ENCODE measurements around the gene NME5. TPM values are rescaled to one million over a fixed set of nuclear protein-coding genes. Genes with fewer than 3 reads are reported as not detected.

NME5 gene
- total RNA-seq, 1 donor from 2014 or later = 11.1 TPM

GRCh38 chr5:138139781-138140090, 508 bp upstream of the NME5 start:
- no peak for DNase-seq (ENCODE audit: low spot score)

GRCh38 chr5:138132543-138132942, 6.7 kb downstream of the NME5 start:
- DNase-seq (ENCODE audit: low spot score) = no peak

- DNase-seq (ENCODE audit: low spot score) = no peak
These were observed 9.9 kb downstream of the NME5 start for GRCh38 chr5:138129347-138129746.

GRCh38 chr5:138128334-138128733, 10.9 kb downstream of the NME5 start:
- no peak for DNase-seq (ENCODE audit: low spot score)

- DNase-seq (ENCODE audit: low spot score) = no peak
These were observed 24.0 kb downstream of the NME5 start for GRCh38 chr5:138115254-138115653.

DNA sequence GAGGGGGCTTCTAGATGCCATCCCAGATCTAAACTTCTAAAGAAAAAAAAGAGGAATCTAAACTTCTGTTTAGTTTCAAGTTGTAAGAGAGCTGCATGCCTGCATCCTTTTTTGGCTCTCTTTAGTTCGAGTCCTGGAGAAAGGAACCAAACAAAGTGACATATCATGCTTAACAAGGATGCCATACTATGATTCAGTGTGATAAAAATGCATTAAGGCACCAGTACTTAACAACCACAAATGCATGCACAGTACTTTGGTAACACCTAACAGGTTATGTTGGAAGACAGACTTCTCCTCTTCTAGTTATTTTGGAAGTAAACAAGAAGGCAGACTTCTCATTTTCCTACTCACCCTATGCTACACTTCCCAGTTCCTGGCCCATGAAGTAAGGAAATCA, 27.3 kb downstream of the NME5 start:
- no peak for DNase-seq (ENCODE audit: low spot score)

DNA sequence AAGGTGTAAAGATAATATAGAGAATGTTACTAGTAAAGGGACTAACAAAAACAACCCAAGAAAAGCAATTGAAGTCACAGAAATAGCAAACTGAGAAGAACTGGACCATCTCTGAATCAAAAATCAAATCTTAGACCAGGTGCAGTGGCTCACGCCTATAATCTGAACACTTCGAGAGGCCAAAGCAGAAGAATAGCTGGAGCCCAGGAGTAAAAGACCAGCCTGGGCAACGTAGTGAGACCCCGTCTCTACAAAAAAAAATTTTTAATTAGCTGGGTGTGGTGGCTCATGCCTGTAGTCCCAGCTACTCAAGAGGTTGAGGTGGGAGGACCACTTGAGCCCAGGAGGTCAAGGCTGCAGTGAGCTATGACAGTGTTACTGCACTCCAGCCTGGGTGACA, 28.0 kb downstream of the NME5 start:
- no peak for DNase-seq (ENCODE audit: low spot score)

DNA sequence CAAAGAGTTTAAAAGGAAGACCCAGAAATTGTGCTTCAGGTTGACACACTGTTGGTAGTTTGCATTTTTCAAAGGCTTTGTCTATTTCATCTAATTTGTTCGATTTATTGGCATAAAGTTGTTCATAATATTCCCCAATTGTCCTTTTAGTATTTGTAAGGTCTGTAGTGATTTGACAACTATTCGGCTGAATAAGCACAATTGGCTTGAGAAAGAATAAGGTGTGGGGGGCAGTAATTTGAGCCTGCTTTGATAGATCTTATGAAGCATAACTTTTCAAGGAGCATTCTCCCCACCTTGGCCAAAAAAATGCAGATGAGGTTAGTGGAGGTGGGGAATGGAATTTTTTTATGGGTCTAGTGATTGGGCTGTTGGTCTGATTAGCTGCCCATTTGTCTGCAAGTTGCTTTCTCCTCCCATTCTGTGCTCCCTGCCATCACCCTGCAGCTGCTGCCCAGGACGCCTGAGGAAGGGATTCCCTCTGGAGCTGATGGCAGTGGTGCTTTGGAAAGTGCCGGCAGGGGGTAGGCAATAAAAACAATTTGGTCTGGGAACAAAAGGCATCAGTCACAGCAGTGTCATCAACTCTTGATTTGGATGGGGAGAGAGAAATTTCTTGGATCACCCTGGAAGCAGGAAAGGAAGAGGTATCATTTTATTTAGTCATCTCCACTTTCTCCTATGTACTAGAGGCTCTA, 28.8 kb downstream of the NME5 start:
- DNase-seq (ENCODE audit: low spot score) = no peak

DNA sequence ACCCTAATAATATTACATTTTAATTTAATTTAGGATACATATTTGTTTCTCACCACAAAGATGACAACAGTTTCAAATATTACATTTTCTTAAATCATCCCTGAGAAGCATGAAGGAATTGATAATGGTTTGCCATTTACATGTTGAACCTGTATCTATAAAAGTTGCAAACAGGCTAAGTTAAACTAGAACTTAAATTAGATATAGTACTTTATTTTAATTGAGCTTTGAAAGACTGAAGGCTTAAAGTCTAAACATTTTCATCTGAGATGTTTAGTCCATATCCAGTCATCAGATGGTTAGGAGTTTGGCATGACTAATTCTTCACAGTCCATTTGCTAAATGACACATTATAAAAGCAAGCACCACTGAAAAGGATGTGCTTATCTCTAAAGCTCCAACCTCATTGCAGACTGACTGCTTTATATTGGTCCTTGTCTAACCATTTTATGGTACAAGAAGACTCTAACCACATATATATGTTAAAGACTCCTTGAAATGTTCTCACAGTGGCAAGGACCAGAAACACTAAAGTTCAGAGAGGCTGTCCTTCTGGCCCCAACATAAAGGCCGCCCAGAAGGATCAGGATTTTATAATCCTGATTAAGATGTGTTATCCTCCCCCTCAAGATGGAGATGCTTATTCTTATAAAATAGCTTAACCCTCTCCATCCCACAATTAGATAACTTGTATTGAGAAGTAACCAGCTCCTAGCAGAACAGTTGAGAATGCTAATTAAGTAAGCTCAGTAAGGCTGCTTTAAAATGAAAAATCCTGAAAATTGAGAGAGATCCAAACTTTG, 29.6 kb downstream of the NME5 start:
- no peak for DNase-seq (ENCODE audit: low spot score)

GRCh38 chr5:138107213-138107612, 32.0 kb downstream of the NME5 start:
- DNase-seq (ENCODE audit: low spot score) = no peak

DNA sequence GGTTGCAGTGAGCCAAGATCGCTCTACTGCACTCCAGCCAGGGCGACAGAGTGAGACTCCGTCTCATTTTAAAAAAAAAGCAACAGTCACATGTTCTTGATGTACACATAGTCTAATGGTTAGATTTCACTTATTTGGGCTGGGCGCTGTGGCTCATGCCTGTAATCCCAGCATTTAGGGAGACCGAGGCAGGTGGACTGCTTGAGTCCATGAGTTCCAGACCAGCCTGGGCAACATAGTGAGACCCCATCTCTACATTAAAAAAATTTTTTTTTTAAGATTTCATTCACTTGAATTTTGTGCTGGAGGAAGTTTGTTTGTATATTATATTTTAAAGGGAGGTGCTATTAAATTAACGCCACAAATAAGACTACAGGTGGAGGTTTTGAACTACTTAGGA, 33.5 kb downstream of the NME5 start:
- DNase-seq (ENCODE audit: low spot score) = no peak

- no peak for DNase-seq (ENCODE audit: low spot score)
These were observed 36.0 kb downstream of the NME5 start for GRCh38 chr5:138103319-138103637.

DNA sequence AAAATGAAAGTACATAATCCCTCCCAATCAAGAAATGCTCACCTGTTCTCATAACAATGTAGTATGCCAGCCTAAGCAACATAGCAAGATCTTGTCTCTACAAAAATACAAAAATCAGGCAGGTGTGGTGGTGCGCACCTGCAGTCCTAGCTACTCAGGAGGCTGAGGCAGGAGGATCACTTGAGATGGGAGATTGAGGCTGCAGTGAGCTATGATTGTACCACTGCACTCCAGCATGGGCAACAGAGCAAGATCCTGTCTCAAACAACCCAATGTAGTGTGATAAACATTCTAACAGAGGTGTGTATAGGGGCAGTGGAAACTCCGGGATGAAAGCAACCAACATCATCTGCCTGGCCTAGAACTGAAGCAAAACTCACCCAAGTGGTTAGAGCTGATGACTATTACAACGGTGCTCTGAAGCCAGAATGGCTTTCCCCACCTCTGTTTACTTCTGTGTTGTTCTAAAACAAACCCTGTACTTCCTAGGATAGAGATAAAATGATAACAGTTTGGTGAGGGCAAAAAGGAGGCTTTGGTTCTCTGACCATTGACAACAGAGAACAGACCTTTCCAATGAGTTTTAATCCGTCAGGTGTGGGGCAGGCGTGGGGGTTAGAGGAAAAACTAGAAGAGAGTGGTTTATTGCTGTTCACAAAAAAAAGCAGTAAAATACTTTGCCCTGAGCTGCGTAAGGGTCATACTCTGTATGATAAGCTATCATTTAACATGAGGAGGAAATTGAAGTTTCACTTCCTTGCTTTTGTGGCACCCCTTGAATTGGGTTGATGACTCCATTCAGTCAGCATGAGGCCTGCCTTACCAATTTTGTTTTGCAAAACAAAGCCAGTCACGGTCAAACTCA, 36.5 kb downstream of the NME5 start:
- DNase-seq (ENCODE audit: low spot score) = no peak

DNA sequence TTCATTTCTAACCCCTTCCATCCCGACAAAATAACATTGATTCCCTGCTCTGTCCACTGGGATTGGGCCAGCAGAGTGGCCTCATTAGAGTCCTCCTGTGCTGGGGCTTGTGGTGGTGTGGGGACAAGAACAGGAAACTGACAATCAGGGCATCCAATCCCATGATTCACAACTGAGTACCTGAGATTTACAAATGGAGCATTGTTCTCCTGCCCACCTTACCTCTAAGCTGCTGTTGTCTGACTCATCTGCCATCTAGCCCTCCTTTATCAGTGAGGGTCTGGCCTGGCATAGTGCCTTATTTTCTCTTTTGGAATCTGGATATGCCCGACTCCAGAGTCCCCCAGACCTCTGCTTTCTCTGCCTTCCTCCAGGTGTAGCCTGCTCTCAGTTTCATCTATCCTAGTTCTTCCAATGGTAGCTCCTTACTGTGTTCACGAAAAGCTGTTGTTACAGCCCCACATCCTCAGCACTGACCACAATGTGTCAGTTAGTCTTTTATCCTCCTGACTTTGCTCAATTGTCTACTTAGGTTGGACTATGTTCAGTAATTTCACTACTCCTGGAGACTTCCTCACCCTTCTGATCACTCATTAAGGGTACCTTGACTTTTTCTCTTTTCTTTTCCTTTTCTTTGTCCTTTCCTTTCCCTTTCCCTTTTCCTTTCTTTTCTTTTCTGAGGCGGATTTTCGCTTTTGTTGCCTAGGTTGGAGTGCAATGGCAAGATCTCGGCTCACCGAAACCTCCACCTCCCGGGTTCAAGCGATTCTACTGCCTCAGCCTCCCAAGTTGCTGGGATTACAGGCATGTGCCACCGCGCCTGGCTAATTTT, 42.0 kb downstream of the NME5 start:
- DNase-seq (ENCODE audit: low spot score) = no peak

DNA sequence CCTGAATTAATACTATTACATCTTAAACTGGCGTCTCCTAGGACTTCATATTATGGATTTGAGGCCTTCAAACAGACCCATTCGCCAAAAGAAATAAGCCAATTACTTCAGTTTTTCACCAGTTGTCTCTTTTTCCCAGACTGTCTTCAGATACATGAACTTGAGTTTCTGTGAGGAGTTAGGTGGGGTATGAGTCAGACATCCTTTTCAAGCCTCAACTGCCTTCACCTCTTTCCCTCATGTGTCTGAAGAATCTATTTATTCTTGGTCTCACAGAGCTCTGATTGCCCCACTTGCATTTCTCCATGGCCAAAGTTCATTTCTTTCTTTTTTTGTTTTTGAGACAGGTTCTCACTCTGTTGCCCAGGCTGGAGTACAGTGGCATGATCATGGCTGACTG, 42.9 kb downstream of the NME5 start:
- DNase-seq (ENCODE audit: low spot score) = no peak

- no peak for DNase-seq (ENCODE audit: low spot score)
These were observed 43.9 kb downstream of the NME5 start for GRCh38 chr5:138095100-138095907.

DNA sequence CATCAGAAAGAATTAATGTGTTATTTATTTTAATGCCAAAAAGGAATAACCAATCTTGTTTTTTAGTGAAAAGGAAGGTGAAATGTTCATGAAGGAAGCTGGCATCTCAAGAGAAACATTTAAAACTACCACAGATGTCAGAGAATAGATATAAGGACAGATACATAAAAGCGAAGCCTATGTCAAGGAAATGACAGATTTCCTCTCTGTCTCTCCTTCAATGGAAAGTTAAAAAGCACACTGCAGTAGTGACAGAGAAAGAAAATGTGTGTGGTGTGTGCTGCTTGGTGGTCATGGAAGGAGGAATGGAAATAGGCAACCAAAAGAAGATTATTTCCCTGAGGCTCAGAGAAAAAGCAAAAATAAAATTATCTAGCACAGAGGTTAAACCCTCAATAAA, 46.2 kb downstream of the NME5 start:
- DNase-seq (ENCODE audit: low spot score) = no peak

- no peak for DNase-seq (ENCODE audit: low spot score)
These were observed 46.9 kb downstream of the NME5 start for GRCh38 chr5:138092301-138092700.

DNA sequence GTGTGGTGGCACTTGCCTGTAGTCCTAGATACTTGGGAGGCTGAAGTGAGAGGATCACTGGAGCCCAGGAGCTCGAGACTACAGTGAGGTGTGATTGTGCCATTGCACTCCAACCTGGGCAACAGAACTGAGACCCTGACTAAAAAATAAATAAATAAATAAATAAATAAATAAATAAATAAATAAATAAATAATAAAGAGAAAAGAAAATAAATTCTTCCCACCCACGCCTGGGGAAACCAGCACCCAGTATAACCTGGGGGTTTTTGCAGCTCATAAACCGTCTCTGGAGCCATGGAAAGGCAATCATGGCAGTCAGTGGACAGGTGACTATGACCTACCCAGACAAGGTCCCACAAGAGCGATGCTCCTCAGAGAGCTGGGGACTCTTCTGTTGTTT, 47.5 kb downstream of the NME5 start:
- no peak for DNase-seq (ENCODE audit: low spot score)

DNA sequence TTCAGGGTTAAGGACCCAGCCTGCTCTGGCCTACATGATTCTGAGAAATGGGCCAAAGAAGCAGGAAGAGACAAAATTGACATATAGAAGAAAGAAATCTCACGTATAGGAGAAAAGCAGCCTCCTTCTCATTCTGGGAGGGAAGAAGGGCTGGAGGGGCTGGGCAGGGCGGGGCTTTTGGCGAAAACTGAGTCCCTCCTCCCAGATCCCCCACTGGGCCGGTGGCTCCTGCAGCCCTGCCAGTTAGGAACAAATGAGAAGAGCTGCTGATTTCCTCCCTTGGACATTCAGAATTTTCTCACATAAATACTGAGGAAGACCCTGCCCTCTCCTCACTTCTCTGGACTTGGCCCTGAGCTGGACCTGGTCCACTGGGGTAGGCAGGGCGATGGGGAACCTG, 55.5 kb downstream of the NME5 start, which contains the start of gene WNT8A:
Gene WNT8A, plus strand, starts transcription at position 332 of the 400 bp plus-strand sequence. CDS start 95 bp downstream, outside the sequence.
- no peak for DNase-seq (ENCODE audit: low spot score)

DNA sequence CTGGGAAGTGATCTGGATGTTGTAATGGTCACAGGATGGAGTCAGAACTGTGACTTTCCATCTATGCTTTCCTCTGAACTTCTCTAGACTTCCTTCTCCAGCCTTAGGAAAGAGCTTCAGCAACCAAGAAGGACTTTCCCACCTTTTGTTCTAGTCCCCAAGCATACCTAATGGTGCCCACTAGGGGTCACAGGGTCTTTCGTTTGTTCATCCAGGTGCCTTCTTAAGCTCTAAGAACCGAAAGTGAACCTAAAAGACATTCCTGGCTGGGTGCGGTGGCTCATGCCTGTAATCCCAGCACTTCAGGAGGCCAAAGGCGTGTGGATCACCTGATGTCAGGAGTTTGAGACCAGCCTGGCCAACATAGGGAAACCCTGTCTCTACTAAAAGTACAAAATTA, 57.2 kb downstream of the NME5 start:
- DNase-seq (ENCODE audit: low spot score) = no peak

Data from ureter (tissue), 1 donor.